ENCODE measurements around the gene POU3F1.

DNA sequence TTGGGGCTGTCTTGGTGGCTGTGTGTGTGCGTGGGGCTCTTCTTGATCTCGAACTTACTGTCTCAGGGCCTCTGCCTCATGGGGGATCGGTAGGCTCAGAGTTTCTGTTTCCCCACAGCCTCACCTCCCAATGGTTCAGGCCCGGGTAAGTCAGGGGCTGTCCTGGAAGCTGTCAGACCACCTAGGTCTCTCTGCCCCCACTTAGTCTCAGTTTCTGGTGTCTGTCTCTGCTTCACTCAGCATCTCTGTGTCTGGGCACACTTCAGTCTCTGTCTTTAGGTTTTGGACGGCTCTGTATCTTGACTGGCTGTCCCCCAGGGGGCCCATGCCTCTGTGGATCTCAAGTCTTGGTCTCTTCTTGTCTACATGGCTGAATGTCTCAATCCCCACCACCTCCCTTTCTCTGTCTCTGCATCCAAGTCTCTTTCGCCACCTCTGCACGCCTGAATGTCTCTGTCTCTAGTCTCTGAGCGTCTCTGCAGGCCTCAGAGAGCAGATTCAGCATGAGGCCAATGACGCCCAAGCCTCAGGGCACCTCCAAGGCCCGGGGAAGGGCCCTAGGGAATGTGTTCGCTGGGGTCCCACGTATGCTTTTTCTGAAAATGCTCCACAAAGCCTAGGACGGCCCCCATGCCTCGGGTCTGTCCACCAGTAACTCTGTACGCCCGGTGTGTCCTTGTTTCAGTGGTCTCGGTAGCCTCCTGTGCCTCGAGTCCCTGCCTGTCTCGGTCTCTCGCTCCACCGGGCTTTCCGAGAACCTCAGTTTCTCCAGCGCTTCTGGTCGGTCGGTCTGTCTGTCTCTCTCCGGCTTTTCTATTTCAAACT is 42.1 kb downstream of the POU3F1 start:
- TF ChIP-seq, protein P1, sequence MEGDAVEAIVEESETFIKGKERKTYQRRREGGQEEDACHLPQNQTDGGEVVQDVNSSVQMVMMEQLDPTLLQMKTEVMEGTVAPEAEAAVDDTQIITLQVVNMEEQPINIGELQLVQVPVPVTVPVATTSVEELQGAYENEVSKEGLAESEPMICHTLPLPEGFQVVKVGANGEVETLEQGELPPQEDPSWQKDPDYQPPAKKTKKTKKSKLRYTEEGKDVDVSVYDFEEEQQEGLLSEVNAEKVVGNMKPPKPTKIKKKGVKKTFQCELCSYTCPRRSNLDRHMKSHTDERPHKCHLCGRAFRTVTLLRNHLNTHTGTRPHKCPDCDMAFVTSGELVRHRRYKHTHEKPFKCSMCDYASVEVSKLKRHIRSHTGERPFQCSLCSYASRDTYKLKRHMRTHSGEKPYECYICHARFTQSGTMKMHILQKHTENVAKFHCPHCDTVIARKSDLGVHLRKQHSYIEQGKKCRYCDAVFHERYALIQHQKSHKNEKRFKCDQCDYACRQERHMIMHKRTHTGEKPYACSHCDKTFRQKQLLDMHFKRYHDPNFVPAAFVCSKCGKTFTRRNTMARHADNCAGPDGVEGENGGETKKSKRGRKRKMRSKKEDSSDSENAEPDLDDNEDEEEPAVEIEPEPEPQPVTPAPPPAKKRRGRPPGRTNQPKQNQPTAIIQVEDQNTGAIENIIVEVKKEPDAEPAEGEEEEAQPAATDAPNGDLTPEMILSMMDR (IDR thresholded peaks at IDR 0.05): no peak
- TF ChIP-seq EZH2 (IDR thresholded peaks at IDR 0.05; ENCODE audit: borderline replicate concordance, insufficient read depth, low read depth, low read length, poor library complexity, severe bottlenecking): no peak

Data from B cell (primary cell).